Hypothalamus (tissue), 51 donors: Measurements from ENCODE around the gene ERFE.

Source experiments
- DNase-seq, 51 donors: peaks; one replicate each; lab custom pipeline; 2025; lab: John Stamatoyannopoulos, UW

ERFE gene

GRCh38 chr2:238138331-238139195 lies 20.2 kb upstream of the ERFE start, which contains the start of gene KLHL30:
KLHL30 (plus strand) TSS chr2:238138668; CDS start chr2:238140755, 2,087 bp downstream.
- no peak for DNase-seq

DNA sequence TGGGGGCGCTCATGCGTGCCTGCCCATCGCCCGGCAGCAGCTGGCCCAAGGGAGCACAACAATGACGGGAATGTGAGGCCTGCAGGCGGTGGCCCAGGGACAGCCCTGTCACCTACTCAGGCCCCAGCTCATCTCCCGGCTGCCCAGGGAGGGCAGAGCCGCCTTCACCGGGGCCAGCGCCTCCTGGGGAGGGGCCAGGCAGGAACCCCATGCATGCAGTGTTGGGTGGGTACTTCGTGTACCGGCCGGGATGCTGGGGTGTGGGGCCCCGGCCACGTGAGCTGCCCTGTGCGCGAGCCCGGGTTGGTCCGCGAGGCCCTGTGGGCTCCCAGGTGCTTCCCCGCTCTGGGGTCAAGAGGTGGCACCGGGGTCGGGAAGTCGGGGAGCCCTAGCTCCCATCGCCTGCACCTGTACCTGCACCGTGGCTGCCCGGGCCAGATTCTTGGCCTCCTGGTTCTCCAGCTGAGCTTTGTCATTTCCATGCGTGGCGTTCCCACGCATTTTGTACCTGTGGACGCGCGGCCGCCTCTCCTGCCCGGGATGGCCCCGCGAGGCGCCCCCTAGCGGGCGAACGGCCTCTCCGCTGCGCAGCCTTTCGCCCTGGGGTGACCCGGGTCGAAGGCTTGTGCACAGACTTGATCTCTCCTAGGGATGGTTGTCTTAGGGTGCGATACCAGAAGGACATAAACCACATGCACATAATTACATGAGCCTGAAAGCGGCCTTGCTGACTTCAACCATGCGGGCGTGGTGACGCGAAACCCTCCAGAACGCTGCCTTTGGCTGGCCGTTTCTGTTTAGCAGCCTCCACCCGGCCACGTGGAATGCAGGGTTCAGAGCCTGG lies 19.4 kb upstream of the ERFE start:
- DNase-seq = peak in 2 of 51 donors; percentile 33 to 34

DNA sequence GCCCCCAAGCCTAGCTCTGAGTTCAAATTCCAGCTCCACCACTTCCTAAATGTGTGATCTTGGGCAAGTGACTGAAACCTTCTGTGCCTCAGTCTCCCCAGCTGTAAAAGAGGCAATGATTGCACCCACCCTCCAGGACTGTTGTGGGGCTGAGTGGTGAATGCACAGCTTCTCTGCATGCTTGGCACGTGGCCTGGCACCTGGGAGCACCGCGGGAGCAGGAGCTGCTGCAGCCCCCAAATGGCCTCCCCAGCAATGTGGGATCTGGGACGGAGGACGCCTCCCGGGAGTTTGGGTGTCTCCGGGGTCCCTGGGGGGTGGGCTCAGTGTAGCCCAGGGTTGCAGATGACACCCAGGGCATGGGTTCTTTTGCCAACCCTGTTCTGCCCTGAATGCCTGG lies 18.7 kb upstream of the ERFE start:
- DNase-seq = no peak

- DNase-seq = no peak
Observed at GRCh38 chr2:238140721-238141540, 17.8 kb upstream of the ERFE start.

DNA sequence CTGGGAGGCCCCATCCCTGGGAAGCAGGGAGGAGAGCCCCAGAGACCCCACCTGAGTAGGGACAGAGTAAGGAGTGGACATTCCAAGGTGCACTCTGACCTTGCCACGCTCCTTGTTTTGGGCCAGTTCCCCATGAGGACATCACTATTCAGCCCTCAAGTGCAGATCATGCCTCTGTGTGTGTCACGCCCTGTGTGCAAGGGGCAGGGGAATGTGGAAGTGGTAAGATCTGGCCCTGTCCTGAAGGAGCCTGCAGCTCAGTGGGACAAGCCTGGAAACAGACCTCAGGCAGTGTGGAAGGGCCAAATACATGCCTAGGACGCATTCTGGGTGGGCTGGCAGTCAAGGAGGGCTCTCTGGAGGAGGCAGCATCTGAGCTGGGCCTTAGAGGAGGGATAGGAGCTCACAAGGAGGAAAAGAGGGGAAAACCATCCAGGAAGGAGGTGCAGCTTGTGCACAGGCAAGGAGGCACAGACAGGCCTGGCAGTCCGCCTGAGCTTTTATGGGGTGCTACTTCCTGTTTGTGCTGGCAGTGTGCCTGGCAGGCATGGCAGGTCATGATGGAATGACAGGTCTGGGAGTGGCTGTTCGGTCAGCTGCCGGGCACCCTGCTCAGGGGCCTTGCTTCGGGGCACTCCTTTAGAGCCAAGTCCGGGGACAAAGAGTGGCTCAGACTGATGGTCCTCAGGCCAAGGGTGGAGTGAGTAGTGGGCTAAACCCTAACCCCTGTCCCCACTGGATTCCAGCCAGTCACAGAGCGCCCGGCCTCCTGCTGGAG lies 17.0 kb upstream of the ERFE start:
- no peak for DNase-seq

GRCh38 chr2:238142382-238143205 lies 16.2 kb upstream of the ERFE start:
- DNase-seq = no peak

DNA sequence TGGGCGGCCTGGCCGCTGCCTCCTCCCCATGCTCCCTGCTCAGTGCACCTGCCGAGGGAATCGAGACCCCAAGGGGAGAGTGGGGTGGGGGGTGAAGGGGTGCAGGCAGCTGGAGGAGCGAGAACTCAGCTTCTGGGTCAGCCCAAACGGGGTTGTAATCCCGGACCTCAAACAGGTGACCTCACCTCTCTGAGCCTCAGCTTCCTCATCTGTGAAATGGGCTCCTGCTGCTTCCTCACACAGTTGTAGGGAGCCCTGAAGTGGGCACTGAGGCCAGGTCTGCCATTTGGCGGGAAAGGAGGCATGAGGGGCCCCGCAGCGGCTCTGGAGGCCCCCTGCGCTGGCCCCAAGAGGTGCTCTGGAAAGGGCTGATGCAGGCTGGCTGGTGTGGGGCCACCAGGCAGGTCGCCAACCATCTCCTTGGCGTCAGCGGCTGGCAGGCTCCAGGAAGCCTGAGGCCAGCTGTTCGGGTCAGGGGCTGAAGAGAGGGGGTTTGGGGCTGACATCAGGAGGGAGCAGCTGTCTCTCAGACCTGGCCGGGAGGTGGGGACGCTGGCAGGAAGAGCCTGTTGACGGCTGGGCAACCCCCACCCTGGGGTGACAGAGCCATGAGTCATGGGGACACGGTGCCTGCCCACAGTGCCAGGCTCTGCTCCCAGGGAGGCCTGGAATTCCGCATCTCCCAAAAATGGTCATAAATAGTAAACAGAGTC lies 15.4 kb upstream of the ERFE start:
- peak in 4 of 51 donors; percentile 11 to 16 (median 14) for DNase-seq

GRCh38 chr2:238144262-238144661 lies 14.5 kb upstream of the ERFE start:
- no peak for DNase-seq

DNA sequence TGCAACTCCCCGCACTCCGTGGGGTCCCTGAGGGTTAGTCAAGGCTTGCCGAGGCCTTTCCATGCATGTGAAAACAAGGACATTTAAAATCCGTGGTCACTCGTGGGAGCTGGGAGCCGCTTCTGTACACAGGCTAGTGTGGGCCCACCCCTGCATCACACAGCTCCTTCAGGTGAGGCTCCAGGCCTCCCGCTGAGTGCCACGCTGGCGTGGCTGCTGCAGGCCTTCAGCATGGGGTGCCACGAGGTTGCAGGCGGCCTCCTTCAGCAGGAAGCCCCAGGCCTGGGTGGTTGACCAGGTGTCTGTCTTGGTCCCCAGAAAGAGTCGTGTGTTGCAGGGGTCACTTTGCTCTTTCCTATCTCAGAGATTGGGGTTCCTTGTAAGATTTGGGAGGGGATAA lies 13.7 kb upstream of the ERFE start:
- no peak for DNase-seq

DNA sequence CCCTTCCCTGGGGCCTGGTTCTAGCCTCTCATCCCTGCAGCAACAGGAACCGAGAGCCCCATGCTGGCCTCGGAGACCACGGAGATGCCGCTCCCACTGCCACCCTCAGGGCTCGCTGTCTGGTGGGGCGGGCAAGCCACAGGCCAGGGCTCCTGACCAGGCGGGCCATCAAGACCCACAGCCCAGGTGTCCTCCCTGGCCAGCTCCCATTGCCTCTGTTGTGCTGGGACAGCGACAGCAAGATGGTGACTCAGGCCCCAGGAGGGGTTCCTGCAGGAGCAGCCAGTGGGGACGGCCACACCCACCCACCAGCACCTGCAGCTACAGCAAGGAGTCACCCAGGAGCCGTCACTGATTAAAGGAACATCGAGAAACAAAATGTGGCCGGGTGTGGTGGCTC lies 12.9 kb upstream of the ERFE start:
- DNase-seq = no peak

GRCh38 chr2:238146884-238147544 lies 11.8 kb upstream of the ERFE start:
- DNase-seq = no peak

- no peak for DNase-seq
Observed at GRCh38 chr2:238148981-238149380, 9.8 kb upstream of the ERFE start.

DNA sequence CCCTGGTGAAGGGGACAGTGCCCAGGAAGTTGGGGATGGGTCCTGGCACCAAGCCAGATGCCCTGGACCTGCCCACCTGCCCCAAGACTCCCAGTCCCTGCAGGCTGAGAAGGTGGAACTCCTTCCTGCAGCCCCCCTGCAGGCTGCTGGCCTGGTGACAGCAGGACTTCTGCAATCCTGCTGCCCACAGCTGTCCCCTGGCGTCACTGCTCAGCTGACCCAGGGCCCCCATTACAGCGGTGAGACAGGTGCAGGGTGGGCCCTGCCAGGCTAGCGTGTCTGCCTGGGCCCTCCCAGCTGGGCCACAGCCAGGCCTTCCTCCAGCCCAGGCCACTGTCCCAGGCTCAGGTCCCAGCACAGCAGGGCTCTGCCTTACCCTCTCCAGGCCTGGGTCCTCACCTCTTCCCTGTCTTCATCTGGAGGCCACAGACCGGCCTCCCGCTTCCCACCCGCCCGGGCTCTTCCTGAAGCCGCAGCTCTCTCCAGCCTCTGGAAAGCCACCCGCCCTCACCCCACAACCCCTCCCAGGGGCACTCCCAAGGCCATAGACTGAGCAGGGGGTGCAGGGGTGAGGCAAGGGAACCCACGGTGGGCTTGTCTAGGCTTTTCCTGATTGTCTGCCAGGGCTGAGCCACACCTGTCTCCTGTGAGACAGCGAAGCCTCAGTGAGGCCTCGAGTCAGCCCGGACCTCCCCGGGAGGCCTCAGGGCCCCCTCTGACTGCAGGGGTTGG lies 8.8 kb upstream of the ERFE start:
- DNase-seq = no peak

DNA sequence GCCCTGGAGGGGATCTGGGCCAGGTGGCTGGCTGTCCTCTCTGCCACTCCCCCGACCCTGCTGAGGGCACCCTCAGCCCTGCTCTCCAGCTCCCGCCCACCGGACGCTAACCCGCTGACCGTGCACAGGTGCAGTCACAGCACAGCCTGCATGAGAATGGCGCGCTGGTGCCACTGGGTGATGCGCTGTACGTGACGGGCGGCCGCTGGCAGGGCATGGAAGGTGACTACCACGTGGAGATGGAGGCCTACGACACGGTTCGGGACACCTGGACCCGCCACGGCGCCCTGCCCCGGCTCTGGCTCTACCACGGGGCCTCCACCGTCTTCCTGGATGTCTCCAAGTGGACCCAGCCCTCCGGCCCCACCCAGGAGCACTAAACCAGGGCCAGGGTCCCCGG lies 8.1 kb upstream of the ERFE start:
- no peak for DNase-seq

DNA sequence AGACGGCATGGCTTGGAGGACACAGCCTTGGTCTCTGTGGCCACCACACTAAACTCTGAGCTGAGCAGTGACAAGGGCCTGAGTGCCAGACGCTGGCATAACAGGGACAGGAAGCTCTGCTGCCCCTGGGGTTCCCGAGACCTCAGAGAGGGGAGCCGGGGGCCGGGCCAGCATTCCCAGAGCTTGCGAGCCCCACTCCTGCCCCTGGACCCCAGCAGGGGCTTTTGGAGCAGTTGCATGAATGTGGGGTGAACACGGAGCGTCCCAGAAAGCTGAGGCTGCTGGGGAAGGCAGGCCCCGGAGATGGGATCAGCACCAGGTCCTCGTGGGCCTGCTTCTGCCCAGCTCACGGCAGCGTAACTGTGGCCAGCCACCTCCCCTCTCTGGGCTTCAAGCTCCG lies 7.6 kb upstream of the ERFE start:
- DNase-seq = no peak

- no peak for DNase-seq
Observed at GRCh38 chr2:238151628-238152235, 7.0 kb upstream of the ERFE start.
